Measurements from ENCODE around the gene ABCC5. TPM values are rescaled to one million over a fixed set of nuclear protein-coding genes. Genes with fewer than 3 reads are reported as not detected.

The ABCC5 gene
- total and polyA plus RNA-seq, 2 donors from 2014 or later: 31.9 to 39.3 TPM

GRCh38 chr3:184004476-184004875 lies 13.2 kb downstream of the ABCC5 start:
- no peak for DNase-seq
- intact Hi-C loops (cut with DNase I): no loop called here
- Histone ChIP-seq H3K27ac (ENCODE audit: low read depth in 2 of 2, low read length in 2 of 2) (no peak overlapping the region), H3K9ac (ENCODE audit: low read length in 3 of 3) (no peak overlapping the region), H3K9me3 (ENCODE audit: control insufficient read depth in 2 of 3, insufficient read depth in 1 of 3, low read length in 3 of 3) (no peaks in the 10 kb centered on the region), H3K4me1 (ENCODE audit: control insufficient read depth in 2 of 3, insufficient read depth in 2 of 3, low read depth in 1 of 3, low read length in 3 of 3) (peaks cover 2 to 10% (median 7%) of the 10 kb centered on the region in 3 donors), H3K36me3 (ENCODE audit: control insufficient read depth in 2 of 3, insufficient read depth in 3 of 3, low read length in 3 of 3) (peaks cover 0 to 4% (median 0%) of the 10 kb centered on the region in 3 donors), H3K4me3 (ENCODE audit: low read length in 3 of 3) (no peak overlapping the region), H3K27me3 (ENCODE audit: control insufficient read depth, insufficient read depth, low read length) (no peaks in the 10 kb centered on the region)
- FAIRE-seq: no peak
- TF ChIP-seq CTCF (IDR thresholded peaks at IDR 0.05; ENCODE audit: borderline replicate concordance, extremely low read depth, insufficient read depth): no peak

GRCh38 chr3:184003187-184003967 lies 14.3 kb downstream of the ABCC5 start:
- DNase-seq (no peak), FAIRE-seq (no peak)
- Histone ChIP-seq H3K9me3 (ENCODE audit: control insufficient read depth in 2 of 3, insufficient read depth in 1 of 3, low read length in 3 of 3) (no peaks in the 10 kb centered on the region), H3K36me3 (ENCODE audit: control insufficient read depth in 2 of 3, insufficient read depth in 3 of 3, low read length in 3 of 3) (peaks cover 0 to 2% (median 0%) of the 10 kb centered on the region in 3 donors), H3K4me1 (ENCODE audit: control insufficient read depth in 2 of 3, insufficient read depth in 2 of 3, low read depth in 1 of 3, low read length in 3 of 3) (peaks cover 2 to 10% (median 7%) of the 10 kb centered on the region in 3 donors), H3K27ac (ENCODE audit: low read depth in 2 of 2, low read length in 2 of 2) (no peak overlapping the region), H3K4me3 (ENCODE audit: low read length in 3 of 3) (no peak overlapping the region), H3K27me3 (ENCODE audit: control insufficient read depth, insufficient read depth, low read length) (no peaks in the 10 kb centered on the region), H3K9ac (ENCODE audit: low read length in 3 of 3) (no peak overlapping the region)
- TF ChIP-seq CTCF (IDR thresholded peaks at IDR 0.05; ENCODE audit: borderline replicate concordance, extremely low read depth, insufficient read depth): no peak
- intact Hi-C loops (cut with DNase I): no loop called here

- FAIRE-seq: no peak
- Histone ChIP-seq H3K27ac (ENCODE audit: low read depth in 2 of 2, low read length in 2 of 2) (no peak overlapping the region), H3K9me3 (ENCODE audit: control insufficient read depth in 2 of 3, insufficient read depth in 1 of 3, low read length in 3 of 3) (no peaks in the 10 kb centered on the region), H3K36me3 (ENCODE audit: control insufficient read depth in 2 of 3, insufficient read depth in 3 of 3, low read length in 3 of 3) (no peaks in the 10 kb centered on the region), H3K9ac (ENCODE audit: low read length in 3 of 3) (no peak overlapping the region), H3K27me3 (ENCODE audit: control insufficient read depth, insufficient read depth, low read length) (no peaks in the 10 kb centered on the region), H3K4me3 (ENCODE audit: low read length in 3 of 3) (no peak overlapping the region), H3K4me1 (ENCODE audit: control insufficient read depth in 2 of 3, insufficient read depth in 2 of 3, low read depth in 1 of 3, low read length in 3 of 3) (peaks cover 2 to 8% (median 7%) of the 10 kb centered on the region in 3 donors)
- intact Hi-C loops (cut with DNase I): no loop called here
- TF ChIP-seq CTCF (IDR thresholded peaks at IDR 0.05; ENCODE audit: borderline replicate concordance, extremely low read depth, insufficient read depth): no peak
- DNase-seq: no peak
Measured at GRCh38 chr3:184002469-184002868, 15.2 kb downstream of the ABCC5 start.

Measured in kidney (tissue), 14 donors.